Right lobe of liver (tissue), 4 donors: ENCODE data around the gene CALCR.

Experiments used
- CTCF ChIP-seq, 4 donors: fragments of 200-600 bp in 3 of 4; fragments of 450-650 bp in 1 of 4; IDR thresholded peaks; one replicate each; pipeline versions ENCODE4 v1.5.1 to v1.8.0; 2016 to 2022; ENCODE audit warnings: antibody characterized with exemption in 4 of 4, mild to moderate bottlenecking in 2 of 4
- POLR2A ChIP-seq: fragments of 450-650 bp; IDR thresholded peaks from one replicate; pipeline ENCODE4 v1.6.1; 2017; ENCODE audit warnings: antibody characterized with exemption, mild to moderate bottlenecking
- donor health status: DM: no; HTN: no; CAD: no.
- donor health status: DM: no; HTN: no; CAD: no.
- donor health status: DM: no; HTN: yes; CAD: no.

- no peak for TF ChIP-seq POLR2A
- no peak for TF ChIP-seq CTCF (IDR thresholded peaks at IDR 0.05)
These were observed 165.2 kb downstream of the CALCR start for GRCh38 chr7:93409324-93409723.
